NCI-H82 treated with DMSO at 0.1 percent for 48 hours (cell line): ENCODE data around the gene CSH1.
A peak's percentile ranks its signal among the peaks of the same experiment; 100 is the strongest.
"Not testable (repeated sequence)": the region's sequence is repeated elsewhere in the genome, so short reads cannot be mapped to it uniquely, and the experiment has no call there.

Experiments used
- DNase-seq: peaks from one replicate; lab custom pipeline; 2025; ENCODE audit not compliant: unreplicated experiment; lab: John Stamatoyannopoulos, UW

Gene CSH1

DNA sequence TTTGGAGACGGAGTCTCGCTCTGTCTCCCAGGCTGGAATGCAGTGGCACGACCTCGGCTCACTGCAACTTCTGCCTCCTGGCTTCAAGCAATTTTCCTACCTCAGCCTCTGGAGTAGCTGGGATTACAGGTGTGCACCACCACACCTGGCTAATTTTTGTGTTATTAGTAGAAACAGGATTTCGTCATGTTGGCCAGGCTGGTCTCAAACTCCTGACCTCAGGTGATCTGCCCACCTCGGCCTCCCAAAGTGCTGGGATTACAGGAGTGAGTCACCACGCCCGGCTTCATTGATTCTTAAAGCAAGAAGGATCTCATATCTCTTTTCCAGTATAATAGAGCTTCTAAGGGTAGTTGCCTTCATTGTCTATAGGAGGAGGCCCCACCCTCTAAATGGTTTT is 8.4 kb upstream of the CSH1 start:
- not testable (repeated sequence) for DNase-seq

GRCh38 chr17:63903787-63904201 is 7.4 kb upstream of the CSH1 start:
- peak; percentile 16 for DNase-seq

DNA sequence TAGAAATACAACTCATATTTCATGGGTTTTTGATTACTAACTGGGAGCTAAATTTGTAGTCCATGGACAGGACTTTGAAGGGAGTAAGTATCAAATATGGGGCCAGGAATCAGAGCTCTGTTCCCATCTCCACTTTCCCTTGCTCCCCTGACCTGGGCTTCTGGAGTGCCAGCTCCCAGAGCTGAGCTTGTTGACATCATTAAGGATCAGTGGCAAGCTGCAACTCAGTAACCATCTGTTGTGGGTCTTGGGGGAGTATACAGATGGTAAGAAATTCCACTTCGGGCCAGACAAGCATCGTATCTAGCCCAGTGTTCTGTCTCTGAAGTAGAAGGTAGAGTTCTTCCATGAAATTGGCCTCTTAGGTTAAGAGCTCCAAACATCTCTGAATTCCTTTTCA is 5.6 kb upstream of the CSH1 start:
- peak; percentile 88 for DNase-seq

DNA sequence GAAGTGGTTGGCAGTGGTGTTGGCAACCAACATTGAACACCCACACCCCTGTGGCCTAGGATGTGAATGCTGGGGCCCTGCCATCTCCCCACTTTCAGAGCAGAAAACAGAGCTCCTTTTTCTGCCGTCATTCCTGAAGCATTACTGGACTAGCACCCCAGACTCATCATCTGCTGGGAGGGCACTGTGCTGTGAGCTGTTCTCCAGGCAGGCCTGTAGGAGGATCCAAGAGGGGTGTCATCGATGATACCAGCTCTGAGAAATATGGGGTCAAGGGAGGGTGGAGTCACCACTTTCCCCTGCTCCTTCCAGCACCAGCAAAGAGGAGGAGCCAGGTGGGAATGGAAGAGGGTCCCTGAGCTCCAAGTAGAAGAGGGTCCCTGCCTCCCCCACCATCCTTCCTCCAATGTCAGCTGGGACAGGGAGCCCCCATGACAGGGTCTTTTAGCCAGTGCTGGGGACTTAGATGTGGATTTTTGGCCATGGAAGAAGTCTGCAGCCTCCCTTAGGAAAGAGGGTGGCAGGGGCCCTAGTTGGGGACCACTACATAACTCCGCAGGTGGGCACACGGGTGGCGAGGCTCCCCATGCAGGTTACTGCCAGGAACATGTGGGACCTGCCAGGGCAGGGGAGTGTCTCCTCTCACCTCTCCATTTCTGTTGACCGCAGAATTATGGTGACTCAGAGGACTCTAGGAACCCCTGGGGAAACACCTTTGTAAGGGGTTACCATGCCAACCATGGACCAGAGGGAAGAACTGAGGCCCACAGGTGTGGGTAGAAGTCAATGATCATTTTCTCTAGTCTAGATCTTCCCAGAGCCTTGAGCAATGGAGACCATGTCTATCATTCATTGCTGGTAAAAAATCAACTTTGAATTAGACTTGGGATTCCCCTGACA is 2.8 kb upstream of the CSH1 start:
- not testable (repeated sequence) for DNase-seq

DNA sequence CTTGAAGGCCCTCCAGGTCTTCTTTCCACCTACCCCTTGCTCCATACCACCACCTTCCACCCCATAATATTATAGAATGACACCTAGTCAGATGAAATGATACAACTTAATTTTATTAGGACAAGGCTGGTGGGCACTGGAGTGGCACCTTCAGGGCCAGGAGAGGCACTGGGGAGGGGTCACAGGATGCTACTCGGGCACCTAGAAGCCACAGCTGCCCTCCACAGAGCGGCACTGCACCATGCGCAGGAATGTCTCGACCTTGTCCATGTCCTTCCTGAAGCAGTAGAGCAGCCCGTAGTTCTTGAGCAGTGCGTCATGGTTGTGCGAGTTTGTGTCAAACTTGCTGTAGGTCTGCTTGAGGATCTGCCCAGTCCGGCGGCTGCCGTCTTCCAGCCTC is 1.6 kb downstream of the CSH1 start:
- not testable (repeated sequence) for DNase-seq

DNA sequence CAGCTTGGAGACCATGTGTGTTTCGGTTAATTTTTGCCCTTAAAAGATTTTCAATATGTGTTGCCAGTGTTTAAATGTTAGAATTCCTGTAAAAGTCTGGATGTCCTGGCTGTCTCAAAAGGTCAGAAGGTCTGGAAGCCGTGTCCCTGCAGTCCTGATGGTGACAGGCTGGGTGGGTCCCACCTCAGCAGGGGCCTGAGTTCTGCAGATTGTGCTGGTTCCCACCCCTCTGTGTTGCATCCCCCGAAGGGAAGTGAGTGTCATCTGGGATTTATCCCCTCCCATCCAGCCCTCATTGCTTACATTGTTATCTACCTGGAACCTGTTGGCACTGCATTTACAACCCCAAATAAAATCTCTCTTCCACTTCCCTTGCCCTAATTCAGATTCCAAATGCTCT is 2.4 kb downstream of the CSH1 start:
- DNase-seq = not testable (repeated sequence)

DNA sequence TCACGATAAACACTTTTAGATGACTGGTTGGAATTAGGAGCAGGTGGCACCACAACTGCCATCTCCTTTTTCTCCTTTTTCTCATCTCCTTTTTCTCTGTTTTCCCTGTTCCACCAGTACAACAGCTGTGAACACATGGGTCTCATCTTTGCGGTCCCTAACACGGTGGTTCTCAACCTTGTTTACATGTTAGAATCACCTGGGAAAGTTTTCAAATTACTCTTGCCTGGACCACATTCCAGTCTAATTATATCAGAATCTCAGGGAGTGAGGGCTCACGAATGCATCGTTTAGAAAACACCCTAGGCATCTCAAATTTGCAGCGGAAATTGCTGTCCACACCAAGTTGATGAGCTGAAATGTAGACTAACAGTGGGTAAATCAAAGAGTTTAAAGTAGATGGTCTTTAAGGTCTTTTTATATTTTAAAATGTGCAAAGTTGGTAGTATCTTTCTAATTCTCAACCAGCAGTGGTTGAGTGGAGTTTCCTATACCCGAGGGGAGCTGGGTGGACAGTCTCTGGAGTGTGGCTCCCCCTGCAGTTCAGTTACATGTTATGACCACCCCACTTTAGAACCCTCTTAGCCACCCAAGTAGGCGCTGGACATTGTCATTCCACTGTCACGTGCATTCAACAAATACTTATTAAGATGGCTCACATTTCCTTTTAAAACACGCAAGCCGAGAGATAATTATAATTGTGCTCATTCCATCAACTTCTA is 3.9 kb downstream of the CSH1 start:
- not testable (repeated sequence) for DNase-seq

DNA sequence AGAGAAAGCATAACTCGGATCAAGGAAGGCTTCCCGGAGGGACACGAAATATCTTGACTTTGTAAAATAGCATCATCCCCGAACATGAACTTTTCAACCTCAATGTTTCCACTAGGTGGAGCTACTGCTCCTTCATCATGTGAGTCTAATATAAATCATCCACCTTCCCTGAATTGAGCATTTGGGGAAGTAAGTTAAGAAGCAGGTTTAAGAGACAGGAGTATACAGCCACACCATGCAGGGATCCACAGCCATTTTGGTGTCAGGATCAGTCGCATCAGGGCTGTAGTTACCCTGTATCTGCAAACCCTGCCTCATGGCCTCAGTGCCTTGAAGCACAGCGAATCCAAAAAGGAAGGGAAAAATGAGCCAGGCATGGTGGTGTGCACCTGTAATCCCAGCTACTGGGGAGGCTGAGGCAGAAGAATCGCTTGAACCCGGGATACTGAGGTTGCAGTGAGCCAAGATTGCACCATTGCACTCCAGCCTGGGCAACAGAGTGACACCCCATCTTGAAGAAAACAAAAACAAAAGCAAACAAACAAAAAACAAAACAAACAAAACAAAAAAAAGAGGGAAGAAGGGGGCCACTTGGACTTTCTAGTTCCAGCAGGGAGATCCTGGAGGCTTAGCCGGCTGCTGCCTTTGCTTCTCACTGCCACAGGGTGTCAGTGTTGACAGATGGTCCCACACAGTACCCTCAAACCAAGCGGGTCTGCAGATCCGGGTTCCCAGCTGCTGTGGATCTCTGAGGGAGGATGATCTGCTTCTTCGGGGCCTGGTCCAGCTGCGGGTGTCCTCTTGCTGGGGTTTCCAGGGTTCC is 7.1 kb downstream of the CSH1 start:
- DNase-seq = peak; percentile 30

DNA sequence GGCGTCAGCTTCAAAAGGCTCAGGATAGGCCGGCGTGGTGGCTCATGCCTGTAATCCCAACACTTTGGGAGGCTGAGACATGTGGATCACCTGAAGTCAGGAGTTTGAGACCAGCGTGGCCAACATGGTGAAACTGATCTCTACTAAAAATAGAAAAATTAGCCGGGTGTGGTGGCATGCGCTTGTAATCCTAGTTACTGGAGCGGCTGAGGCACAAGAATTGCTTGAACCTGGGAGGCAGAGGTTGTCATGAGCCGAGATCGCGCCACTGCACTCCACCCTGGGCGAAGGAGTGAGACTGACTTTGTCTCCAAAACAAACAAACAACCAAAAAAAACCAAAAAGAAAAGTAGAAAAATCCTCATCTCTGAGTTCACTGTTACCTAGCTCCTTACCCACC is 11.3 kb downstream of the CSH1 start:
- DNase-seq = not testable (repeated sequence)

DNA sequence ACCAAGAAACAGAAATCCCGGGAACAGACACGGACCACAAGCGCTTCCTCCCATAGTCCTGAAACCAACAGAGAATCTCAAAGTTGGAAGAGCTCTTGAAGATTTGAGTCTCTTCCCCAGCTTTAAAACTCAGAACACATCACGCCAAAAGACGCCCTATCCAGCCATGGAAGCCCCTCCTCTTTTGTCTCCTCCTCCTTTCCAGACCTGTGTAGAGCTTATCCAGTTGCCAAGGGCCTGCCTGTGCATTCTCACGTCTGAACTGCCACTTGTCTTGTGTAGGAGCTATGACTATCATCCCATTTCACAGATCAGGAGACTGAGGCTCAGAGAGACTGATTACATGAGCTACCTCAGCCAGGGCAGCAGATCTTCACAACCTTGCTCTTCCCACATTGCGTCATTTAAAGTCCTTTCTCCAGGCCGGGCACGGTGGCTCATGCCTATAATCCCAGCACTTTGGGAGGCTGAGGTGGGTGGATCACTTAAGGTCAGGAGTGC is 13.7 kb downstream of the CSH1 start:
- not testable (repeated sequence) for DNase-seq

GRCh38 chr17:63881935-63882601 is 14.3 kb downstream of the CSH1 start, which contains the start of gene GH2:
TSS of gene GH2 (minus strand) at chr17:63881944. CDS start at chr17:63881801, 143 bp downstream.
- DNase-seq = peak; percentile 60

GRCh38 chr17:63881337-63881736 is 15.0 kb downstream of the CSH1 start:
- DNase-seq = not testable (repeated sequence)

- no peak for DNase-seq
These were observed 15.7 kb downstream of the CSH1 start for GRCh38 chr17:63880706-63881105.

GRCh38 chr17:63878413-63878812 is 18.0 kb downstream of the CSH1 start:
- DNase-seq = not testable (repeated sequence)

DNA sequence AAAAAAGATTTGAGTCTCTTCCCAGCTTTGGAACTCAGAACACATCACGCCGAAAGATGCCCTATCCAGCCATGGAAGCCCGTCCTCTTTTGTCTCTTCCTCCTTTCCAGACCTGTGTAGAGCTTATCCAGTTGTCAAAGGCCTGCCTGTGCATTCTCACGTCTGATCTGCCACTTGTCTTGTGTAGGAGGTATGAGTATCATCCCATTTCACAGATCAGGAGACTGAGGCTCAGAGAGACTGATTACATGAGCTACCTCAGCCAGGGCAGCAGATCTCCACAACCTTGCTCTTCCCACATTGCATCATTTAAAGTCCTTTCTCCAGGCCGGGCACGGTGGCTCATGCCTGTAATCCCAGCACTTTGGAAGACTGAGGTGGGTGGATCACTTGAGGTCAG is 21.7 kb downstream of the CSH1 start:
- not testable (repeated sequence) for DNase-seq

DNA sequence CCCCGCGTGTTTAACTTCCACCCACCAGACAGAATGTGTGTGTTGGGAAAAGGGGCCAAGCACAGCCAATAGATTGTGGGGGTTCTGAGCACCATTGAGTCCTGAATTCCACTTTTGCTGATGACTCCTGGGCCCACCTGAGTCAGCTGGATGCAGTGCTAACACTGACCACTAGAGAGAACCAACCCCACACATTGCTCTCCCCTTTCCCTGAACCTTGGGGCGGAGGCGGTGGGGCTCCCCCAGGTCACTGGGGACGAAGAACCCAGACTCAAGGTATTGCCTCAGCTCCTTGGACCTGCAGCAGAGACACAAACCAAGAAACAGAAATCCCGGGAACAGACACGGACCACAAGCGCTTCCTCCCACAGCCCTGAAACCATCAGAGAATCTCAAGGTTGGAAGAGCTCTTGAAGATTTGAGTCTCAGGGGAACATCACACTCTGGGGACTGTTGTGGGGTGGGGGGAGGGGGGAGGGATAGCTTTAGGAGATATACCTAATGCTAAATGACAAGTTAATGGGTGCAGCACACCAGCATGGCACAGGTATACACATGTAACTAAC is 22.2 kb downstream of the CSH1 start:
- not testable (repeated sequence) for DNase-seq

DNA sequence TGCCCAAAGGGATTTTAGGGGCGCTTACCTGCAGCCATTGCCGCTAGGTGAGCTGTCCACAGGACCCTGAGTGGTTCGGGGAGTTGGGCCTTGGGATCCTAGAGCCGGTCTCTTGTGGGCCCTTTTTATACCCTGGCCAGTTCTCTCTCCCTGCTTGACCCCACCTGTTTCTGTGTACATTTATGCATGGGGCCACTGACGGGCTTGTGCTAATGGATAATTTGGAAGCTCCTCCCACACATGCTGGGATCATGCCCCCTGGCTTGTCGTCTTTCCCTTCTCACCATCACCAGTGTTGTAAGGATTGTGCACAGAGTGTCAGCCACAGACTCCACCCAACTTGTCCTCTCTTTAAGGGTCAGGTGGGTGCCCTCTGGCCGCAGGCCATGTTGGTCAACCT is 22.8 kb downstream of the CSH1 start, which contains the start of gene CSH2:
Gene CSH2, minus strand, starts transcription at position 101 of the 400 bp plus-strand sequence. Its CDS starts 63 bp downstream, at position 38.
- not testable (repeated sequence) for DNase-seq

- DNase-seq = not testable (repeated sequence)
These were observed 24.6 kb downstream of the CSH1 start for GRCh38 chr17:63871646-63872365.

GRCh38 chr17:63870292-63870665 is 26.1 kb downstream of the CSH1 start:
- DNase-seq = not testable (repeated sequence)
